OCI-LY1 (cell line): ENCODE measurements around the gene PHYHD1.

Experiments used
- EZH2 ChIP-seq: fragments of 200-600 bp; sonication (generic), shearing (Covaris generic); IDR thresholded peaks from 2 replicates; pipeline ENCODE4 v1.8.0; 2017; ENCODE audit warnings: borderline replicate concordance, mixed run types, mild to moderate bottlenecking, antibody characterized with exemption, low read length, moderate library complexity, mixed read lengths
- TF ChIP-seq, protein P1 (sequence below): fragments of 200-600 bp; sonication (generic), shearing (Covaris generic); IDR thresholded peaks from 2 replicates; pipeline ENCODE4 v1.5.1; 2017; ENCODE audit warnings: mild to moderate bottlenecking, antibody characterized with exemption, low read length, moderate library complexity, mixed read lengths

DNA sequence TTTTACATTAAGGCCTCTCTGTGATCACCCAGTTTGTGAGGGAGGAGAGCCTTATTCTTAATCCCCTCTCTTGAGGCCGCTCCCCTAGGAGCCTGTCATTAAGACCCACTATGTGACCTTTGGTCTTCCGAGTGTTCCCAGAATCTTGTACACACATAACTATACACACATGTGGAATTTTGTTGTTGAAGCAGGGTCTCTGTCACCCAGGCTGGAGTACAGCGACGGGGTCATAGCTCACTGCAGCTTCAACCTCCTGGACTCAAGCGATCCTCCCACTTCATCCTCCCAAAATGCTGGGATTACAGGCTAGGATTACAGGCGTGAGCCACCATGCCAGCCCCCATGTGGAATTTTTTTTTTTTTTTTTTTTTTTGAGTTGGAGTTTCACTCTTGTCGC lies 14.8 kb upstream of the PHYHD1 start:
- TF ChIP-seq, protein P1, sequence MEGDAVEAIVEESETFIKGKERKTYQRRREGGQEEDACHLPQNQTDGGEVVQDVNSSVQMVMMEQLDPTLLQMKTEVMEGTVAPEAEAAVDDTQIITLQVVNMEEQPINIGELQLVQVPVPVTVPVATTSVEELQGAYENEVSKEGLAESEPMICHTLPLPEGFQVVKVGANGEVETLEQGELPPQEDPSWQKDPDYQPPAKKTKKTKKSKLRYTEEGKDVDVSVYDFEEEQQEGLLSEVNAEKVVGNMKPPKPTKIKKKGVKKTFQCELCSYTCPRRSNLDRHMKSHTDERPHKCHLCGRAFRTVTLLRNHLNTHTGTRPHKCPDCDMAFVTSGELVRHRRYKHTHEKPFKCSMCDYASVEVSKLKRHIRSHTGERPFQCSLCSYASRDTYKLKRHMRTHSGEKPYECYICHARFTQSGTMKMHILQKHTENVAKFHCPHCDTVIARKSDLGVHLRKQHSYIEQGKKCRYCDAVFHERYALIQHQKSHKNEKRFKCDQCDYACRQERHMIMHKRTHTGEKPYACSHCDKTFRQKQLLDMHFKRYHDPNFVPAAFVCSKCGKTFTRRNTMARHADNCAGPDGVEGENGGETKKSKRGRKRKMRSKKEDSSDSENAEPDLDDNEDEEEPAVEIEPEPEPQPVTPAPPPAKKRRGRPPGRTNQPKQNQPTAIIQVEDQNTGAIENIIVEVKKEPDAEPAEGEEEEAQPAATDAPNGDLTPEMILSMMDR, result no peak
- TF ChIP-seq EZH2, result no peak
